NCI-H524 (cell line): ENCODE results near the gene AHI1.
A peak's percentile ranks its signal among the peaks of the same experiment; 100 is the strongest.

ENCODE experiments used
- DNase-seq, 2 experiments: peaks; one replicate each; lab custom pipeline; 2025; lab: John Stamatoyannopoulos, UW

The AHI1 gene

DNA sequence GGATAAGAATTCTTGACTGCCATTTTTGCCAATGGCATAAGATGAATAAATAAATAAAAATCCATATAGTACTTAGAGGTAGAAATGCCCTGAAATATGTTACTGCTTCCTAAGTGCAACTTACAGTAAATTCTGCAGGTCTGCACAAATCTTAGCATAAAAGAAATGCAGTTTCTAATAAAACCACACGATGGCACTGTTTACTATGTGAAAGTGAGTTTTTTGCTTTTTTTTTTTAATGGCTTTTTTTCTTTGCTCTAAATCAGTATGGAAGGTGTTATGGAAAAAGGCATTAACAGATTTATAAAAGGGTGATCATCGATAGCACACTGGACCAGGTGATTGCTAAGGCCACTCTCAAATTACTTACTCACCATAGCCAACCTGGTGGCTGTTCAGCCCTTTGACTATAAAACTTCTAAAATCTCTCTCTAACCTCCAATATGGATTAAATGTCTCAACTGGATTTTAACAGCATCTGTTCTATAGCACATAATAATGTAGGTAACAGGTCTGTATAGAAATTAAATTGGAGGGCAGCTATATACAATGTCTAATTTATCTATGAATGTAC is 45.8 kb downstream of the AHI1 start:
- DNase-seq = peak; percentile 20 to 55

DNA sequence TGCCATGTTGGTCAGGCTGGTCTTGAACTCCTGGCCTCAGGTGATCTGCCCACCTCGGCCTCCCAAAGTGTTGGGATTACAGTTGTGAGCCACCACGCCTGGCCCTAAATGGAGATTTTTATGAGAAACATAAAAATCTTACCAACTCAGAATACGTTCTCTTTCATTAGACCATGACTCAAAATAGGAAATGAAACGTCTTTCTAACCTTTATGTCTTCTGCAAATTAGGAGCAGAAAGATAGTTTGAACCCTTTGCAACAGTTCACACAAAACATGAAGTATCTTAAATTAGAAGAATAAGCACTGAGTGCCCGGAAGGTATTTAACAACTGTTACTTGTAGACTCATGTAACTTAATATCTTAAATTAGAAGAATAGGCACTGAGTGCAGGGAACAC is 48.3 kb downstream of the AHI1 start:
- DNase-seq = no peak

DNA sequence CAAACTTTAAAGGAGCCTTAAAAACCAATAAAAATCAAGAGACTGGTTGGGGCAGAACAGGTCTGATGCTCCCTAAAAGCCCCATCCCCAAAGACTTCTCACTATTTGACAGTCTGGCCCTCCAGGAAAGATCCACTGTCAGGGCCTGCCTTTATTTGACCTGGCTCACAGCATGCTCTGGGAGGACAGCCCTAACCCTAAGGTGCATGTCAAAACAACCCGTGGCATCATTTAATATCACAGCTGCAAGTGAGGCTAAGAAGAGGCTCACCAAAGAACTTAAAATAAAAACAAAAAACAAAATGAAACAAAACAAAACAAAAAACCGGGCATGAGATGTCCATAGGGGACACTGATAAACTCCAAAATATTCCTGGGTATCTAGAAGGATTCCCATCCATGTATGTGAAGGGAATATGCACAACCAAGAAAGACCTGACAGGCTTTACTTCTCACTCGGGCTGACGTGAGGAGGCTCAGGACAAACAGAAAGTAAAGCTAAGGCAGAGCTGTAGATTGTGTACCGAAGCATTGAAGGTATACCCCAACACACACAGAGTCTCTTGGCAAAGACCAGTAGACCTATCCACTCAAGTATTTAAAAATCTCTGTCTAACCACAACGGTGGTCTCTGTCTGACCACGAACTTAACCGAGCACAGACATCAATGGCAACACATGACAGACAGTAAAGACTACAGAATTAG is 57.3 kb downstream of the AHI1 start:
- no peak for DNase-seq

DNA sequence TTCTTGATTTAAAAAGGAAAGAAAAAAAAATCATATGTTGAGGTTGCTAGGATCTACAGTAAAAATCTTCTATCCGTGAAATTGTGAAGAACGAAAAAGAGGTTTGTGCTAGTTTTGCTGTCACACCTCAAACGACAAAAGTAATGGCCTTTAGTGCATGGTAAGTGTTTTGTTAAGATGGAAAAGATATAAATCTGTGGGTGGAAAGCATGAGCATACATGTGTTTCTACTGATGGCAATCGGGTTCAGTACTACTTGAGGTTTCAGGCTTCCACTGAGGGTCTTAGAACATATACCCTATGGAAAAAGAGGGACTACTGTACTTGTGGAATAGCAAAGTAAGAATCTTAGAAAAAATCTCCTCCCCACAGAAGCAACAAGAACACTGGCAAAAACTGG is 58.0 kb downstream of the AHI1 start:
- DNase-seq = no peak

DNA sequence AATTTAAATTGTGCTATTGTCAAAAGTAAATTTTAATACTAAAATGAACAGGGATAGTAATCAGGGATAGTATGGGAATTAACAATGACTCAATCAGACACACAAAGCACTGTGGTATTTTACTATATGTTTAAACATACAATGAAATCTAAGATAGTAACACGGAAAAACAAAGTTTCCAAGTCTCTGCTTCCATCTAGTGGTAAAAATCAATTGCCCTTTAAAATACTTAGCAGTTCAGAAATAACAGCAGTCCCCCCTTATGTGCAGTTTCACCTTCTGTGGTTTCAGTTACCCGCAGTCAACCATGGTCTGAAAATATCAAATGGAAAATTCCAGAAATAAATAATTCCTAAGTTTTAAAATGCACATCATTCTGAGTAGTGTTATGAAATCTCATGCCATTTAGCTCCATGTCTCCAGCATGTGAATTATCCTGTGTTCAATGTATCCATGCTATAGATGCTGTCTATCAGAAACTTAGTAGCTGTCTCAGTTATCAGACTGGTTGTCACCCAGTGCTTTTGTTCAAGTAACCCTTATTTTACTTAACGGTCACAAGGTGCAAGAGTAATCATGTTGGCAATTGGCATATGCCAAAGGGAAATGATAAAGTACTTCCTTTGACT is 58.5 kb downstream of the AHI1 start:
- peak in 1 of 2 experiments; percentile 74 for DNase-seq

DNA sequence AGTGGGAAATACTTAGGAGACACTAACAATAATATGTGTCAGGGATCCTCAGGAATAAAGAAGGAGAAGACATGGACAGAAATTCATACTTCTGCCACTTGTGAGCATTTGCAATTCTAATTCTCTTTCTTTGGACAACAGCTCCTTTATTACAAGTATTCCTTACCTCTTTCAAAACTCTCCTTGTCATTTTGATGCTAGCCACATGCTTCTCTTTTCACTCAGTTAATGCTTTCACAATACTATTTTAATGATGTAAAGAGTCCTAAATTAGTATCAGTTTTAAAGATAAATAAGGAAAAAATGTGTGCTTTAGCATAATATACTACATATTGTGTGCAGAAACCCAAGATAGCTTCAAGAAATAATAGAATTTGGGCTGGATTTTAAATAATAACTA is 62.5 kb downstream of the AHI1 start:
- DNase-seq = no peak

DNA sequence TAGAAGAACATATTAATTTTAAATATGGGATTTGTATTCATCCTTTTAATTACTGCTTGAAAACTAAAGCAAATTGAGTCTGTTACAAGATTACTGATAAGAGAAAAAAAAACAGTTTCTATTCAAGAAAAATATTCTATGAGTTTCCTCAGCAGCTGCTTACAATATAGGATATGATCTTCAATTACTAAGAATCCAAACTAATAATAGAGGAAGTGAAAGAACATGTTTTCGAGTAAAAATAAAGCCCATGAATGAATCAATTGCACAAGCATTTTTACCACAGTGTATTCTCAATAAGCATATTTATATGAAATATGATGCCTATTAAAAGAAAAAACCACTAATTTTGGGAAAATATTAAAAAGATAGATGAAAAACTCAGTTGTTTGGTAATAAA is 63.4 kb downstream of the AHI1 start:
- no peak for DNase-seq

DNA sequence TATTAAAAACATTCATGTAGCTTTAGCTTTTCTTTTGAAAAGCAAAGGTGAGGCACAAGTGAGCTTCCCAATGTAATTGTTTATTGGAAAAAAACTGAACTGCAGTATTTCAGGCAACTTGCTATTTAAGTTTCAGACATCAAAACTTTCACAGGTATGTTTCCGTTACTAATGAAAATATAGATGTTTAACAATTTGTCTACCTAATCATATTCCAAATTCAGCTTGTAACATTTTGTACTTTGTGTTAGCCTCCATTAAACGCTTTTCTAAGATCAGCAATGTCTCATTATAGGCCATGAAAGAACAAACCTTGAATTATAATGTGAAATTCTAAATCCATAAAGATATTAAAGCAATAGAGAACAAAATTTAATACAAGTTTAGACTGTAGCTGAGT is 69.5 kb downstream of the AHI1 start:
- no peak for DNase-seq

DNA sequence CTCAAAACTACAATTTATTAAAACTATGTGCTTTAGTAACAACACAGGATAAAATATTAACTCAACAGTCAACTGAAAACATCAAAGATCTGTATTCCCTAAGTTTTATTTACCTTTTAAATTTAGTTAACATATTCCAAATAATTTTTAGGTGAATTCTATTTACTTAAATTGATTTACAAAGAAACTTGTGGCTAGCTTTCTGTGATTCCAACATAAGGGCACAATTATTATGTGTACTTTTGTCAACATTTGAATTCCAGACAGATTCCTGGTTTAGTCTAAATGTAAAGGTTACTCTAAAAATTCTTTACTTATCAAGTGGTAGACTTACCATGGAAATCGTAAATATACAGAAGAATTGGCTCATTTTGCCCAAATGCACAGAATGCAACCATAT is 70.7 kb downstream of the AHI1 start:
- no peak for DNase-seq

DNA sequence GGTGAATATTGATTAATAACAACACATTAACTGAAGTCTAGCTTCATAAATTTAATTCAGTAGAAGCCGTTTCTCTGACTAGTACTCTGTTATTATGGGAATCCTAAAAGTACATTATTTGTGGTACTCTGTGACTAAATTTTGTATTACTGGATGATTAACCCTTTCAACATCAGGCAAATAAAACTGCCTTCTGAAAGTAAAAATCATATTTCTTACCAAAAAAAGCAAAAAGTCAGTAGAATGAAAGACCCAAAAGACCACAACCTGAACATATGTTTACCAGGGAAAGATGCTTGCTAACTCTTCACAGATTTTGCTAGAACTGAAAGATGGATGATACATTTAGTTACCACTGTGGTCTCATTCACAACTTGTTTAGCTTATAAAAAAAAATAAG is 73.2 kb downstream of the AHI1 start:
- no peak for DNase-seq

DNA sequence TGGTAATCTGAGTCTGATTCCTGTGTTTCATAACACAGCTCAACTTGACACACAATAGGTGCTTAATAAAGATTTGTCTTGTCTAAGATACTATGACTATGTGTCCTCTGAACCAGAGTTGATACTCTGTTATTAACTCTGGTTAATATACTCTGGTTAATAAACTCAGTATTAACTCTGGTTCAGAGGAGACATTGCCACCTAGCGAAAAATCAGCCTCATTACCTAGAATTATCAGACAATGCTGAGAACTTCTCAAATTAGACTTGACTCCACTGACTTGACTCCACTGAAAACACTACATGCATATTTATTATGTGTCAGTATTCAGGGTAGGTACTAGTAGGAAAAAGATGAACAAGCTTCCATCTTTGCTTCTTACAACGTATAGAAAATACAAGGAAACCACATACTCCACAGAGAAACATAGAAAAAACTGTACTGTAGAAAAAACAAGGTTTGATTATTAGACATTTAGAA is 73.9 kb downstream of the AHI1 start:
- DNase-seq = peak; percentile 13 to 66

DNA sequence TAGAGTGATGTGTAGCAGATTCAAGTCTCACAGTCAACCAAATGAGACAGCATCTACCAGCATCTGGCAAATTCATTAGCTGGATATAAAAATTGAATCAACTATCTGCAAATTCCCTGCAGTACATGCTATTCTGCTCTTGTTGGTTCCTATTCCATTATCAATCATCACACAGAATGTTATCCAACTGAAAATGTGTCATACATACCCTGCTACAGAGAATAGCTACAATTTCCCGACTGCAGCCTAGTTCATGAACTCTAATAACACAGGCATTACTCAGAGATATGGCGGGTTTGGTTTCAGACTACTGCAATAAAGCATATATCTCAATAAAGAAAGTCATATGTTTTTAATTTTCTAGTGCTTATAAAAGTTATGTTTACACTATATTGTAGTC is 78.4 kb downstream of the AHI1 start:
- no peak for DNase-seq

DNA sequence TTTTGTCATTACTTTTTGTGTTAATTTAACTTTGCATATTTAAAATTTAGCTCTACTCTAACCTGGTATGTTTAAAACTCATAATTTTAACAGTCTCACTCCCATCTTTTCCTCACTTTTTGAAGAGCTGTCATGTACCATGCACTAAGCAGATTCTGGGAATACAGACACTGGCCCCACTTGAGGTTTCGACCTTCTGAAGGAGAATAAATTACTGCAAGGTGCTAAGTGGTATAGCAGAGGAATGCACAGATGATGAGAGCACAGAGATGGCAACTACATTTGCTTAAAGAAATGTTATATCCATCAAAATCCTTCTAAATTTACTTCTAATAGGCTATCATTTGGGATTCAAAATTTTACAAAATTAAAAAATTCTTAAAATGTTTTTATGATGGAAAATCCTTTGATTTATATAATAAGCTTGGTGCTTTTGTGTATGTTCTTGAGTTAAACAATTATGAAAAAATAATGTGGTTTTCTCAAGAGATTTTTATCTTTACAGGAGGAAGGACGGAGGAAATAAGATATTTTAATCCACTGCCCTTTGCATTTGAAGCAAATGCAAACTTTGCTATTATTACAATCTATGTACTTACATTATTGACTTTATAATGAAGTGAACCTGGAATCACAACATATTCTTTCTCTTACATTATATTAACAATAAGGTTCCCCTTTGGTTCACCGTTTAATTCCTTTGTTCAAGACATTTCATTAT is 79.3 kb downstream of the AHI1 start:
- DNase-seq = no peak

DNA sequence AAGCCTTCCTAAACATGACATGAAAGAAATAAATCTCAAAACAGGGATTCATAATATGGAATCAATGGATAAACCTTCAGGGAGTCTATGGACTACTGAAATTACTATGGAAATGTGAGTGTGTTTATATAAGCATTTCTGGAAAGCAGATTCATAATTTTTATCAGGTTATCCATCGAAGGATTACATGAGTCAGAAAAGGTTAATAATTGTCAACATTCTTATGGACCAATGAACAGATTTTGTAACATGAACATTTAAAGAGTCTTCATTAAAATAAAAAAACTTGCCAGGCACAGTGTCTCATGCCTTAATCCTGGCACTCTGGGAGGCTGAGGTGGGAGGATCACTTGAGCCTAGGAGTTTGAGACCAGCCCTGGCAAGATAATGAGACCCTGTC is 84.8 kb downstream of the AHI1 start:
- no peak for DNase-seq

DNA sequence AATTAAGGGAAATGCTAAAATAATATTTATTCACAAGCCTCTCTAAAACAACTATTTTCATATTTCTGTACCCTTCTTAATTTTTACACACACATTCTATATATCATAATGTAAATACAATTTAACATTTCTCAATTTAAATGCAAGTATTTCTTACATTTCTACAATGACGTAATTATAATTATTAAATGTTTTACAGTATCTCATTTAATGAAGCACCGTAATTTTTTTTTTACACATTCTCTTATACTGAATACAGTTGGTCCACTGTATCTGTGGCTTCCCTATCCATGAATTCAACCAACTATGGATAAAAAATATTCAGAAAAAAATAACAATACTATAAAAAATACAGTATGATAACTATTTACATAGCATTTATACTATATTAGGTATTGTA is 85.7 kb downstream of the AHI1 start:
- DNase-seq = no peak

DNA sequence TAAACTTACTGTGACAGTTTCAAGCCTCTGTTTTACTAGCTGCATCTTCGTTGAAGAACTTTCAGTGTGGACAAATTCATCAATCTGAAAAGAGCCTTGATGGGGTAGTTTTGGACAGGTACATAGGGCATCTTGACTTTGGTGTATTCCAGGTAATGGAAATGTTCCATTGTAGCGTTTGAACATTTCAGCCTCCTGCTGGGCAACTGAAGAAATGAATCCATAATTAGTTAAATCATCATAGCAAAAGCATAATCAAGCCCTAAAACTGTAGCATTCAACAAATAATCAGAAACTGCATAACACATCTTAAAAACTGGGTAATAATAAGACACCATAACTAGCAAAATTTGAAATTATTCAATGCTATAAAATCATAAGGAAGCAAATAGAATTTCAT is 86.2 kb downstream of the AHI1 start:
- peak in 1 of 2 experiments; percentile 21 for DNase-seq

DNA sequence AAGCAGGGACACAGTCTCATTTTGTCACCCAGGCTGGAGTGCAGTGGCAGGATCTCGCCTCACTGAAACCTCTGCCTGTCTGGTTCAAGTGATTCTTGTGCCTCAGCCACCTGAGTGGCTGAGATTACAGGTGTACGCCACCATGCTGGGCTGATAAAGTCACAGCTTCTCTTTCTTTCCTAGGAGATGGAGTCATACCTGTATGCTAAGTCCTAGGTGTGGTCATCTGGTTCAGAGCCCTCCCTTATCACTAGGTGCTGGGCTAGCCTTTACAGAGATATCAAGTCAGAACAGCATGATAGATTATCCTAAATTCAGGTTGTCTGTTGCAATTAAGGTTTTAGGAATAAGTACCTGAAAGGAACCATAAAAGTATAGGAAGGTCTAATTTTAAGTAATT is 86.7 kb downstream of the AHI1 start:
- DNase-seq = no peak

DNA sequence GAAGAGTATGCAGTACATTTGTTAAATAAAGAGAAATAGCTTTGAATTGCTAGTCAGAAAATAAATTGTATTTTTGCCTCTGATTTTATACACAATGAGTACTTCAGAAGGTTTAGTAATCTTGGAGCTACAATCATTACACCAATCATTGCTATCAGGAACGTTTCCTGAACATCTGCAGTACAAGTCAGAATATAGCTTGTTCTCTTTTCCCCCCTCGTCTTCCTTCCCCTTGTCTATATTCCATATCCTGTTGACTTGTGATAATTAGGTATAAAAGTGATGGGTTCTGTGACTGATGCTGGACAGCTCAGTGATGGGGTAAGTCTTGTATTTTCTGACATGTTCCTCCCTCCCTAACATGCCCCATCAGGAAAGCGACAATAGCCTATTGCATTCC is 94.0 kb downstream of the AHI1 start:
- no peak for DNase-seq

DNA sequence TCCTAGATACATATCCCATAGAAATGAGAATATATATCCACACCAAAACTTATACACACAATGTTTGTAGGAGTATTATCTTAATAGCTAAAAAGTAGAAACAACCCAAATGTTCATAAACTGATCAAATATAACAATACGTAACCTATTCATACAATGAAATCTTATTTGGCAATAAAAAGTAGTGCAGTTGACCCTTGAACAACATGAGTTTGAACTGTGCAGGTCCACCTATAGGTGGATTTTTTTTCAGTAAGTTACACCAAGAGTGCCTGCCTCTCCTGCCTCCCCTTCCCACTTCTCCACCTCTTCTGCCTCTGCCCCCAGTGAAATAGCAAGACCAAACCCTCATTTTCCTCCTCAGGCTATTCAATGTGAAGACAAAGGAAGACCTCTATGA is 95.2 kb downstream of the AHI1 start:
- DNase-seq = no peak

DNA sequence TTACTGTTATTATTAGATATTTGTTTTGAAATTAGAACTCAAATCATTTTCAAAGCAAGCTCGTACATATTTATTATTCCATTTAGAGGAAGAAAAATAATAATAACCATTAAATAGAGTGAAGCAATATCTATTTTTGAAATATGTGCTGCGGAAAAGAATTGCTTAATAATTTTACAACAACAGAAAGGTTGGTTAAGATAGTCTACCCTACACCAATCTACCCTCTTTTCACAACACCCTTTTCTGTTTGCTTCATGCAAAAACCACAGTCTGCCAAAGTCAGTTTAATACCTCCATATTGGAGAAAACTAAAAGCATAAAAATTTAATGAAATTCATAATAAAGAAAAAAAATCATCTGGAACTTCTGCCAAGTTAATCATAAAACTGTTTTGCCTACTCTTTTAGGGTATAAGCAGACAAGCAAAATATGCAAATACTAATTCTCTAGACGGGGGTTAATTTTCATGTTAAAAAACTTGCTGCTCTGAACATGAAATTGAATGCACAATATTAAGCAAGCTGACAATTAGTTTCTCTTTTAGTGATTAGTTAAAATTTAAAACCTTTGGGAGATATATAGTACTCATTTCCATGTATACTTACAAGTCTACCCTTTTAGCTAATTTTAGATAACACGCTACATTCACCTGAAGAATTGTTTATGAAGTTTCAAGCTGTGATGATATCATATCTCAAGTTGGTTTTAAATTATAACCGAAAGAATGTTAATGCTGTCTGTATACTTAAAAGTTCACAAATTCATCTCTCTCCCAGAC is 100.2 kb downstream of the AHI1 start:
- no peak for DNase-seq

DNA sequence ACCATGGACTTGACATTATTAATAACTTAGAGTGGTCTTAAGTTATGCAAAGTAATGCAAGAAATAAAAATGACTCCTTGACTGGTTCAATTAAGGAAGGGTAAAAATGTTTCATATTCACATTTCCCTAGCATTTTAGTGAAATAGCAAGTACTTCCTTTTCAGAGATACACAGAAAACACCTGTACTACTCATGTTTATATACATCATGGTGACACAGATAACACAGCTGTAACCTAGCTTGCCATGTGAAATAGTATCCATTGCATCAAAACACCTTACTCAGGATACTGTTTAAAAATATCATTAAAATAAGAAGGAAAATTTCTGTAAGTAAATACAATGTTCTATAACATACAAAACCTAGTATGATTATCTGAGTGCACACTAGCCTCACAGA is 102.4 kb downstream of the AHI1 start:
- DNase-seq = no peak

DNA sequence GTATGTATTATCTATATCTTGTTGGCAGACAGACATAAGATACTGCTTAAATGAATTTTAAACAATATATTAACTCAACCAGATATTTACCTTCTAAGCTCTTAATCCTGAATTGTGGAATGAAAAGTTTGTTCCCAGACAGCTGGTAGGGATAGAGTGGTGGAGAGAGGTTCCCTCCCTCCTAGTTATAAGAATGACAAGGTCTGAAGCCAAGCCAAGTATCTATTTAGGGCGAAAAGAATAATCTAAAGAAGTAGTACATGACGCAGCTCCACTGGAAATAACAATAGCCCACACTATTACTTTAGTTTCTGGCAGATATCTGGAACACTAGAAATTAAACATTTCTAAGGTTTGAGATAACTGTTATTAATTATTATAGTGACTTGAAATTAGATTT is 104.3 kb downstream of the AHI1 start:
- no peak for DNase-seq
